WI38 (cell line): Measurements from ENCODE around the gene EIF4G3.
"Not testable (repeated sequence)": the region's sequence is repeated elsewhere in the genome, so short reads cannot be mapped to it uniquely, and the experiment has no call there.

ENCODE experiments used
- H3K4me3 ChIP-seq: 2 replicates; pipeline ENCODE4 v1.5.1; 2011; ENCODE audit warnings: low read depth, mild to moderate bottlenecking, control low read depth, low read length
- TF ChIP-seq, protein P1 (sequence below): IDR thresholded peaks from 2 replicates; pipeline ENCODE4 v1.5.1; 2012; ENCODE audit warnings: low read depth, mild to moderate bottlenecking, control low read depth, low read length

EIF4G3 gene

DNA sequence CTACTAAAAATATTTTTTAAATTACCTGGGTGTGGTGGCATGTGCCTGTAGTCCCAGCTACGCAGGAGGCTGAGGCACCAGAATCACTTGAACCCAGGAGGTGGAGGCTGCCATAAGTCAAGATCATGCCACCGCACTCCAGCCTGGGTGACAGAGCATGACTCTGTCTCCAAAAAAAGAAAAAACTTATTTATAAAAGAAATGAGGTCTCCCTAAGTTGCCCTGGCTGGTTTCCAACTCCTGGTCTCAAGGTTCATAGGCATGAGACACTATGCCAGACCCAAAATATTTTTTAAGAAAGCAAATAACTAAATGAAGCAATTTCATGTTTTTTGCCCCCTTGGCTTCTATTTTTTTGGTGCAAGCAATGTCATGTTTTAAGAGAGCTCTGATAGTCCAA, 32.9 kb downstream of the EIF4G3 start:
- TF ChIP-seq, protein P1, sequence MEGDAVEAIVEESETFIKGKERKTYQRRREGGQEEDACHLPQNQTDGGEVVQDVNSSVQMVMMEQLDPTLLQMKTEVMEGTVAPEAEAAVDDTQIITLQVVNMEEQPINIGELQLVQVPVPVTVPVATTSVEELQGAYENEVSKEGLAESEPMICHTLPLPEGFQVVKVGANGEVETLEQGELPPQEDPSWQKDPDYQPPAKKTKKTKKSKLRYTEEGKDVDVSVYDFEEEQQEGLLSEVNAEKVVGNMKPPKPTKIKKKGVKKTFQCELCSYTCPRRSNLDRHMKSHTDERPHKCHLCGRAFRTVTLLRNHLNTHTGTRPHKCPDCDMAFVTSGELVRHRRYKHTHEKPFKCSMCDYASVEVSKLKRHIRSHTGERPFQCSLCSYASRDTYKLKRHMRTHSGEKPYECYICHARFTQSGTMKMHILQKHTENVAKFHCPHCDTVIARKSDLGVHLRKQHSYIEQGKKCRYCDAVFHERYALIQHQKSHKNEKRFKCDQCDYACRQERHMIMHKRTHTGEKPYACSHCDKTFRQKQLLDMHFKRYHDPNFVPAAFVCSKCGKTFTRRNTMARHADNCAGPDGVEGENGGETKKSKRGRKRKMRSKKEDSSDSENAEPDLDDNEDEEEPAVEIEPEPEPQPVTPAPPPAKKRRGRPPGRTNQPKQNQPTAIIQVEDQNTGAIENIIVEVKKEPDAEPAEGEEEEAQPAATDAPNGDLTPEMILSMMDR: no peak
- H3K4me3 ChIP-seq: no peak overlapping the region

DNA sequence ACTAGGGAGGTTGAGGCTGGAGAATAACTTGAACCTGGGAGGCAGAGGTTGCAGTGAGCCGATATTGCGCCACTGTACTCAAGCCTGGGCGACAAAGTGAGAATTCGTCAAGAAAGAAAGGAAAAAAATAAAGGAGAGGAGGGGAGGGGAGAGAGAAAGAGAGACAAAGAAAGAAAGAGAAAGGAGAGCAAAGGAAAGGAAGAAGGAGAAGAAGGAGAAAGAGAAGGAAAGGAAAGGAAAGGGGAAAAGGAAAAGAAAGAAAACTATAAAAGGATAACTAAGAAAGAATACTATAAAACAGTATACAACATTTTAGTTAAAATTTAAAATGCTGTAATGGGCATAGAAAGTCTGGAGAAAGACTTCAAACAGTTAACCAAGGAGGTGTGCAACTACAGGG, 33.6 kb downstream of the EIF4G3 start:
- no peak overlapping the region for H3K4me3 ChIP-seq
- TF ChIP-seq, protein P1: no peak

DNA sequence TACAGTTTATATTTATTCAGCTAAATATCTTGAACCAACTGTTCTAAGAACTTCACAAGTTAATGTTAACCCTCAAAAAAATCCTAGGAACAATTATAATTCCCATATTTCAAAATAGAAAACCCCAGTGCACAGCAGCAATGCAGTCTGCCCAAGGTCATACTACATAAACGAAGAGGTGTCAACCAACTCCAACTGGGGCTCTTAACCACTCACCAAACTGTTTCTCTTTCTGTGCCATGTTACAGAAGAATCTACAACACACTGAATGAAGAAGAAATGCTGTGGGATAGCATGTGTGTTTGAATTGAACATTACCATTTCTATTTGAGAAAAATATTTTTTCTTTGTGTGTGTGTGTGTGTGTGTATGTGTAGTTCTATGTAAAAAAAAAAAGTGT, 35.7 kb downstream of the EIF4G3 start:
- H3K4me3 ChIP-seq: no peak overlapping the region
- TF ChIP-seq, protein P1: no peak

DNA sequence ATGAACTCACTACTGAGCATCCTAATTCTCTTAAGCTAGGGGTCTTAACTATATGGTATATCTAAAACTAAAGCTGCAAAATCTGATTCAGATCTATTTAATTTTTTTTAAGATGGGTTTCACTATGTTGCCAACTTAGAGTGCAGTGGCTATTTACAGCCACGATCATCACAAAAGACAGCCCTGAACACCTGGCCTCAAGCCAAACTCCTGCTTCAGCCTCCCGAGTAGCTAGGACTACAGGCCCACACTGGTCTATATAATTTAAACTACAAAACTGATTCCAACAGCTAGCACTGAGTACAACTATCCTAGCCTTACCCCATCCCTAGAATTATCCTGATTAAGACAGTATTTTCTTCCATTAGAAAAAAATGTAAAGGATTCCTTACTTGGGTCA, 37.1 kb downstream of the EIF4G3 start:
- TF ChIP-seq, protein P1: no peak
- no peak overlapping the region for H3K4me3 ChIP-seq

DNA sequence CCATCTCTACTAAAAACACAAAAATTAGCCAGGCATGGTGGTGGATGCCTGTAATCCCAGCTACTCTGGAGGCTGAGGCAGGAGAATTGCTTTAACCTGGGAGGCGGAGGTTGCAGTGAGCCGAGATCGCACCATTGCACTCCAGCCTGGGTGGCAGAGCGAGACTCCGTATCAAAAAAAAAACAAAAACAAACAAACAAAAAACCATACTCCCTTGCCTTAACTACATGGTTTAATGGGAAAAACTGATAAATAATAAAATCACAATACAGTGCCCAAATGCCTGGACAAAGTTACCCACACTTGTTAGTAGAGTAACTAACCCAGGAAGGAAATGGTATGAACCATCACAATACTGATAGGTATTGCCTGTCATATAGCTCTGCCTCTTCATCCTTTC, 40.4 kb downstream of the EIF4G3 start:
- not testable (repeated sequence) for H3K4me3 ChIP-seq

DNA sequence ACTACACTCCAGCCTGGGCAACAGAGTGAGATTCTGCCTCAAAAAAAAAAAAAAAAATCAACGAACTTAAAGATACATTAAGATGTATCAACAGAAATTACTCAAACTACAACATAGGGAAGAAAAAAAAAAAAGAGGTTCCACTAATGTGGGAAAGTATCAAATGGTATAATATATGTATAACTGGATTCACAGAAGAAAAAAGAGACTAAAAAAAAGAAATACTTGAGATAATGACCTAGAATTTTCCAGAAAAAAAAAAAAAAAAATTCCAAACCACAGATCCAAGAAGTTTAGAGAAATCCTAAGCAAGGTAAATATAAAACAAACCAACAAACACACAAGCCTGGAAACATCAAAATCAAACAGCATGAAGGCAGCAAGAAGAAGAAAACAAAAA, 45.5 kb downstream of the EIF4G3 start:
- TF ChIP-seq, protein P1: no peak
- H3K4me3 ChIP-seq: no peak overlapping the region

DNA sequence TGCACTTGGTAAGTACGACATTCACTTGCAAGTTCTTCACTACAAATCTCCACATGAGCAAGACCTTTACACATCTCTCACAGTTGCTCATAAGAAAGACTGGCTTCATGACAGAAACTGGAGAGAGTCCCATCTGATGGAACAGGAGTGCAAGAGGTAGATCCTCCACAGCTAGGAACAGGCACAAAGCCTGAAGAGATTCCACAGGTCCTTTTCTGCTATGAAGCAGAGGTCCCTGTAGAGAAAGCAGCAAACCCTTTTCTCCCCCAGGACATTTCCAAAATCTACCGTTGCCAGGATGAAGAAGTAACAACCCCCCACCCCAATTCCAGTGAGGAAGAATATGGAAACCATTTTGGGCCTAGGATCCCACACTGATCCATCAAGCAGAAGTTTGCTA, 47.3 kb downstream of the EIF4G3 start:
- H3K4me3 ChIP-seq: no peak overlapping the region
- TF ChIP-seq, protein P1: no peak

DNA sequence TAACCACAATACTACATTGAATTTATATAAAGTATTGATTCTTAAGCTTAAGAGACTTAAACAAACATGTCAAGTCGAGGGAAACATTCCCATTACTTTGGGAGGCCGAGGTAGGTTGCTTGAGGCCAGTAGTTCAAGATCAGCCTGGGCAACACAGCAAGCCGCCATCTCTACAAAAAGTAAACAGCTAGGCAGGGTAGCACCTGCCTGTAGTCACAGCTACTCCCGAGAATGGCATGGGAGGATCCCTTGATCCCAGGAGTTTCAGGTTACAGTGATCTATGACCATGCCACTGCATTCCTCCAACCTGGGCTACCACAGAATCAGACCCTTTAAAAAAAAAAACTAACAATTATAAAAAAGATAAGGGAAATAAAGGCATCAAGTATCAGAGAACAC, 50.4 kb downstream of the EIF4G3 start:
- no peak overlapping the region for H3K4me3 ChIP-seq
- TF ChIP-seq, protein P1: no peak
